ENCODE data around the gene PDP2. TPM values are rescaled to one million over a fixed set of nuclear protein-coding genes. Genes with fewer than 3 reads are reported as not detected.
A peak's percentile ranks its signal among the peaks of the same experiment; 100 is the strongest.
"Not testable (repeated sequence)": the region's sequence is repeated elsewhere in the genome, so short reads cannot be mapped to it uniquely, and the experiment has no call there.

The PDP2 gene
- total RNA-seq, 1 donor from 2014 or later = 43.3 TPM

GRCh38 chr16:66894948-66895688, 14.8 kb downstream of the PDP2 start:
- Mint-ChIP-seq H3K9me3 (no peaks in the 10 kb centered on the region), H3K4me3 (no peak overlapping the region), H3K27me3 (ENCODE audit: insufficient read depth) (no peaks in the 10 kb centered on the region), H3K27ac (peak overlapping the region; percentile 4), H3K4me1 (ENCODE audit: low read depth) (peaks cover 24% of the 10 kb centered on the region), H3K36me3 (ENCODE audit: low read depth) (peaks cover 10% of the 10 kb centered on the region)
- peak; percentile 44 for DNase-seq (ENCODE audit: low spot score)
- intact Hi-C loops (cut with micrococcal nuclease) = loop anchor here (1.0 to 2.0 kb wide), 3 partner anchors 33 to 60 kb away; no protein-coding TSS in a partner anchor

- Mint-ChIP-seq H3K9me3 (no peaks in the 10 kb centered on the region), H3K4me3 (no peak overlapping the region), H3K4me1 (ENCODE audit: low read depth) (peaks cover 24% of the 10 kb centered on the region), H3K36me3 (ENCODE audit: low read depth) (peaks cover 10% of the 10 kb centered on the region), H3K27ac (peak overlapping the region; percentile 42), H3K27me3 (ENCODE audit: insufficient read depth) (no peaks in the 10 kb centered on the region)
- DNase-seq (ENCODE audit: low spot score) = no peak
- intact Hi-C loops (cut with micrococcal nuclease) = loop anchor here (1.0 to 2.0 kb wide), 3 partner anchors 33 to 59 kb away; no protein-coding TSS in a partner anchor
These were observed 15.3 kb downstream of the PDP2 start for GRCh38 chr16:66895689-66895979.

- peaks cover 1% of the 10 kb centered on the region for H3K27me3 Mint-ChIP-seq (ENCODE audit: insufficient read depth)
- H3K4me1 Mint-ChIP-seq (ENCODE audit: low read depth) = peaks cover 21% of the 10 kb centered on the region
- H3K36me3 Mint-ChIP-seq (ENCODE audit: low read depth) = peaks cover 9% of the 10 kb centered on the region
- no peak overlapping the region for H3K4me3 Mint-ChIP-seq
- peak overlapping the region; percentile 42 for H3K27ac Mint-ChIP-seq
- no peak for DNase-seq (ENCODE audit: low spot score)
- no peaks in the 10 kb centered on the region for H3K9me3 Mint-ChIP-seq
- intact Hi-C loops (cut with micrococcal nuclease) = loop anchor here (1.0 to 2.0 kb wide), 3 partner anchors 32 to 59 kb away; no protein-coding TSS in a partner anchor
These were observed 15.7 kb downstream of the PDP2 start for GRCh38 chr16:66895999-66896398.

GRCh38 chr16:66896682-66897081, 16.4 kb downstream of the PDP2 start:
- H3K27me3 Mint-ChIP-seq (ENCODE audit: insufficient read depth); H3K36me3 Mint-ChIP-seq (ENCODE audit: low read depth); intact Hi-C loops (cut with micrococcal nuclease); H3K27ac Mint-ChIP-seq; H3K4me3 Mint-ChIP-seq; DNase-seq (ENCODE audit: low spot score); H3K9me3 Mint-ChIP-seq: not testable (repeated sequence)
- peaks cover 19% of the 10 kb centered on the region for H3K4me1 Mint-ChIP-seq (ENCODE audit: low read depth)

- Mint-ChIP-seq H3K27me3 (ENCODE audit: insufficient read depth) (peaks cover 2% of the 10 kb centered on the region), H3K9me3 (no peaks in the 10 kb centered on the region), H3K36me3 (ENCODE audit: low read depth) (peaks cover 2% of the 10 kb centered on the region), H3K4me1 (ENCODE audit: low read depth) (peaks cover 12% of the 10 kb centered on the region), H3K4me3 (no peak overlapping the region), H3K27ac (no peak overlapping the region)
- DNase-seq (ENCODE audit: low spot score) = no peak
- intact Hi-C loops (cut with micrococcal nuclease) = no loop called here
These were observed 17.9 kb downstream of the PDP2 start for GRCh38 chr16:66898207-66898606.

GRCh38 chr16:66898933-66899309, 18.6 kb downstream of the PDP2 start:
- Mint-ChIP-seq H3K27ac (no peak overlapping the region), H3K27me3 (ENCODE audit: insufficient read depth) (peaks cover 2% of the 10 kb centered on the region), H3K9me3 (no peaks in the 10 kb centered on the region), H3K4me3 (no peak overlapping the region), H3K4me1 (ENCODE audit: low read depth) (peaks cover 10% of the 10 kb centered on the region), H3K36me3 (ENCODE audit: low read depth) (peaks cover 1% of the 10 kb centered on the region)
- intact Hi-C loops (cut with micrococcal nuclease) = no loop called here
- DNase-seq (ENCODE audit: low spot score) = no peak

- no peak overlapping the region for H3K27ac Mint-ChIP-seq
These were observed 19.1 kb downstream of the PDP2 start for GRCh38 chr16:66899310-66899944.

GRCh38 chr16:66899945-66900710, 19.8 kb downstream of the PDP2 start:
- intact Hi-C loops (cut with micrococcal nuclease) = no loop called here
- Mint-ChIP-seq H3K27ac (no peak overlapping the region), H3K36me3 (ENCODE audit: low read depth) (peaks cover 1% of the 10 kb centered on the region), H3K9me3 (no peaks in the 10 kb centered on the region), H3K4me1 (ENCODE audit: low read depth) (peaks cover 2% of the 10 kb centered on the region), H3K27me3 (ENCODE audit: insufficient read depth) (peaks cover 2% of the 10 kb centered on the region), H3K4me3 (no peak overlapping the region)
- no peak for DNase-seq (ENCODE audit: low spot score)

More at GRCh38 chr16:66899310-66899944, 19.1 kb downstream of the PDP2 start:
- Mint-ChIP-seq H3K9me3 (no peaks in the 10 kb centered on the region), H3K36me3 (ENCODE audit: low read depth) (peaks cover 1% of the 10 kb centered on the region), H3K4me3 (no peak overlapping the region), H3K4me1 (ENCODE audit: low read depth) (peaks cover 9% of the 10 kb centered on the region), H3K27me3 (ENCODE audit: insufficient read depth) (peaks cover 2% of the 10 kb centered on the region)
- DNase-seq (ENCODE audit: low spot score) = no peak
- intact Hi-C loops (cut with micrococcal nuclease) = no loop called here

- H3K36me3 Mint-ChIP-seq (ENCODE audit: low read depth) = peaks cover 1% of the 10 kb centered on the region
- peaks cover 2% of the 10 kb centered on the region for H3K27me3 Mint-ChIP-seq (ENCODE audit: insufficient read depth)
- peaks cover 4% of the 10 kb centered on the region for H3K4me1 Mint-ChIP-seq (ENCODE audit: low read depth)
- no peak for DNase-seq (ENCODE audit: low spot score)
- intact Hi-C loops (cut with micrococcal nuclease) = no loop called here
- H3K4me3 Mint-ChIP-seq = no peak overlapping the region
- no peak overlapping the region for H3K27ac Mint-ChIP-seq
- H3K9me3 Mint-ChIP-seq = no peaks in the 10 kb centered on the region
These were observed 20.6 kb downstream of the PDP2 start for GRCh38 chr16:66900721-66901441.

- no peak for DNase-seq (ENCODE audit: low spot score)
- H3K4me1 Mint-ChIP-seq (ENCODE audit: low read depth) = peaks cover 11% of the 10 kb centered on the region
- H3K36me3 Mint-ChIP-seq (ENCODE audit: low read depth) = peaks cover 1% of the 10 kb centered on the region
- H3K27ac Mint-ChIP-seq = no peak overlapping the region
- no peak overlapping the region for H3K4me3 Mint-ChIP-seq
- intact Hi-C loops (cut with micrococcal nuclease) = no loop called here
- no peaks in the 10 kb centered on the region for H3K9me3 Mint-ChIP-seq
- peaks cover 2% of the 10 kb centered on the region for H3K27me3 Mint-ChIP-seq (ENCODE audit: insufficient read depth)
These were observed 21.3 kb downstream of the PDP2 start for GRCh38 chr16:66901626-66902025.

GRCh38 chr16:66902648-66903543, 22.6 kb downstream of the PDP2 start:
- no peak for DNase-seq (ENCODE audit: low spot score)
- Mint-ChIP-seq H3K36me3 (ENCODE audit: low read depth) (no peaks in the 10 kb centered on the region), H3K9me3 (no peaks in the 10 kb centered on the region), H3K4me3 (no peak overlapping the region), H3K27ac (no peak overlapping the region), H3K27me3 (ENCODE audit: insufficient read depth) (peaks cover 2% of the 10 kb centered on the region), H3K4me1 (ENCODE audit: low read depth) (peaks cover 11% of the 10 kb centered on the region)
- intact Hi-C loops (cut with micrococcal nuclease) = no loop called here
